ENCODE data around the gene ZNF555.

- TF ChIP-seq, protein P1, sequence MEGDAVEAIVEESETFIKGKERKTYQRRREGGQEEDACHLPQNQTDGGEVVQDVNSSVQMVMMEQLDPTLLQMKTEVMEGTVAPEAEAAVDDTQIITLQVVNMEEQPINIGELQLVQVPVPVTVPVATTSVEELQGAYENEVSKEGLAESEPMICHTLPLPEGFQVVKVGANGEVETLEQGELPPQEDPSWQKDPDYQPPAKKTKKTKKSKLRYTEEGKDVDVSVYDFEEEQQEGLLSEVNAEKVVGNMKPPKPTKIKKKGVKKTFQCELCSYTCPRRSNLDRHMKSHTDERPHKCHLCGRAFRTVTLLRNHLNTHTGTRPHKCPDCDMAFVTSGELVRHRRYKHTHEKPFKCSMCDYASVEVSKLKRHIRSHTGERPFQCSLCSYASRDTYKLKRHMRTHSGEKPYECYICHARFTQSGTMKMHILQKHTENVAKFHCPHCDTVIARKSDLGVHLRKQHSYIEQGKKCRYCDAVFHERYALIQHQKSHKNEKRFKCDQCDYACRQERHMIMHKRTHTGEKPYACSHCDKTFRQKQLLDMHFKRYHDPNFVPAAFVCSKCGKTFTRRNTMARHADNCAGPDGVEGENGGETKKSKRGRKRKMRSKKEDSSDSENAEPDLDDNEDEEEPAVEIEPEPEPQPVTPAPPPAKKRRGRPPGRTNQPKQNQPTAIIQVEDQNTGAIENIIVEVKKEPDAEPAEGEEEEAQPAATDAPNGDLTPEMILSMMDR (IDR thresholded peaks at IDR 0.05), result no peak
- TF ChIP-seq POLR2A (IDR thresholded peaks at IDR 0.05) (no peak), POLR2AphosphoS5 (IDR thresholded peaks at IDR 0.05) (no peak), EP300 (IDR thresholded peaks at IDR 0.05; ENCODE audit: low read depth) (no peak)
Measured at GRCh38 chr19:2796659-2797266, 44.5 kb upstream of the ZNF555 start.

Data from transverse colon (tissue), 4 donors.